Activated CD4-positive, alpha-beta T cell treated with anti-CD3 and anti-CD28 coated beads, Interleukin-2, amount 50 U/mL, for 16 hours (primary cell): ENCODE measurements around the gene OR51S1.
"Not testable (repeated sequence)": the region's sequence is repeated elsewhere in the genome, so short reads cannot be mapped to it uniquely, and the experiment has no call there.

Experiments used
- DNase-seq: peaks from one replicate; pipeline ENCODE4 v3.0.0-alpha.2; 2020

OR51S1 gene, protein sequence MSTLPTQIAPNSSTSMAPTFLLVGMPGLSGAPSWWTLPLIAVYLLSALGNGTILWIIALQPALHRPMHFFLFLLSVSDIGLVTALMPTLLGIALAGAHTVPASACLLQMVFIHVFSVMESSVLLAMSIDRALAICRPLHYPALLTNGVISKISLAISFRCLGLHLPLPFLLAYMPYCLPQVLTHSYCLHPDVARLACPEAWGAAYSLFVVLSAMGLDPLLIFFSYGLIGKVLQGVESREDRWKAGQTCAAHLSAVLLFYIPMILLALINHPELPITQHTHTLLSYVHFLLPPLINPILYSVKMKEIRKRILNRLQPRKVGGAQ

GRCh38 chr11:4848908-4849532 lies at the start of gene OR51S1:
Gene OR51S1, minus strand, starts transcription at chr11:4849208. Its CDS starts 0 bp downstream, at chr11:4849208.
- no peak for DNase-seq

- no peak for DNase-seq
Measured at GRCh38 chr11:4891996-4892640, 43.1 kb upstream of the OR51S1 start.

DNA sequence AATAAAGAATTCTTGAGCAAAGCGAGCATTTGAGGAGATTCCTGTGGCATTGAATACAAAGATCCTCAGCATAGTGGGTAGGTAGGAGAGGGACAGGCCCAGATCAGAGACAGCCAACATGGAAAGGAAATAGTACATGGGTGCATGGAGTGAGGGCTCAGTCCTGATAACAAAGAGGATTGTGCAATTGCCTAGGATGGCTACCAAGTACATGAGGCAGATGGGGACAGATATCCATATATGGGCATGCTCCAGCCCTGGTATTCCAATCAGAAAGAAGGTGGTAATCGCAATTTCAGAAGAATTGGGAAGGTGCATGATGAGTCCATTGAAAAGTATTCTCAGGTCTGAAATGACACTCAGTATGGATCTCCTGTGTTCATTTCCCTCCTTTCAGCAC lies 41.3 kb upstream of the OR51S1 start:
- no peak for DNase-seq

- no peak for DNase-seq
Measured at GRCh38 chr11:4887591-4887990, 38.6 kb upstream of the OR51S1 start.

DNA sequence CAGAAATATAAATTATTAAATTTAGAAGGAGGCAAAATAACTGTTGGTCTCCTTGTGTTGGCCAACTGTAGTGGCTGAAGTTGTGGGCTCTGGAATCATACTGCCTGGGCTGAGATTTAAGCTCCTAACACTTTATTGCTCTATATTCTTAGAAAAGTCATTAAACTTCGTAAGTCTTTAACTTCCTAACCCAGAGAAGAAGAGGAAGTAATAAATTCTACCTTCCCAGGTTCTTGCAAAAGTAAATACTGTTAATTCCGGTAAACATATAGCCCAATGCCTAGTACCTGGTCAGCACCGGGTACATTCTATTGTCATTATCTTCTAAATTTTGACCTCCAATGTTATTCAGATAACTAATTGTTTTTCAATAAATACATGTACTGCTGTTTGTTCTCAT lies 37.2 kb upstream of the OR51S1 start:
- DNase-seq, result no peak

GRCh38 chr11:4884361-4884760 lies 35.4 kb upstream of the OR51S1 start:
- DNase-seq, result no peak

DNA sequence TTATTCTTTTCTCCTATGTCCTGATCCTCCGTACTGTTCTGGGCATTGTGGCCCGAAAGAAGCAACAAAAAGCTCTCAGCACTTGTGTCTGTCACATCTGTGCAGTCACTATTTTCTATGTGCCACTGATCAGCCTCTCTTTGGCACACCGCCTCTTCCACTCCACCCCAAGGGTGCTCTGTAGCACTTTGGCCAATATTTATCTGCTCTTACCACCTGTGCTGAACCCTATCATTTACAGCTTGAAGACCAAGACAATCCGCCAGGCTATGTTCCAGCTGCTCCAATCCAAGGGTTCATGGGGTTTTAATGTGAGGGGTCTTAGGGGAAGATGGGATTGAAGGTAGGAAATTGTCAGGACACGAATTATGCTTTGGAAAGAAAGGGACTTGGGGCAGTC lies 33.5 kb upstream of the OR51S1 start:
- DNase-seq, result no peak

DNA sequence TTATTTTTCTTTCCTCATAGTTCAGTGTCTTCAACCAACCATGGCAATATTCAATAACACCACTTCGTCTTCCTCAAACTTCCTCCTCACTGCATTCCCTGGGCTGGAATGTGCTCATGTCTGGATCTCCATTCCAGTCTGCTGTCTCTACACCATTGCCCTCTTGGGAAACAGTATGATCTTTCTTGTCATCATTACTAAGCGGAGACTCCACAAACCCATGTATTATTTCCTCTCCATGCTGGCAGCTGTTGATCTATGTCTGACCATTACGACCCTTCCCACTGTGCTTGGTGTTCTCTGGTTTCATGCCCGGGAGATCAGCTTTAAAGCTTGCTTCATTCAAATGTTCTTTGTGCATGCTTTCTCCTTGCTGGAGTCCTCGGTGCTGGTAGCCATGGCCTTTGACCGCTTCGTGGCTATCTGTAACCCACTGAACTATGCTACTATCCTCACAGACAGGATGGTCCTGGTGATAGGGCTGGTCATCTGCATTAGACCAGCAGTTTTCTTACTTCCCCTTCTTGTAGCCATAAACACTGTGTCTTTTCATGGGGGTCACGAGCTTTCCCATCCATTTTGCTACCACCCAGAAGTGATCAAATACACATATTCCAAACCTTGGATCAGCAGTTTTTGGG lies 33.0 kb upstream of the OR51S1 start, which contains the start of gene OR51T1:
Gene OR51T1, plus strand, starts transcription at position 41 of the 641 bp plus-strand sequence. Its CDS starts 0 bp downstream, at position 41.
- DNase-seq, result no peak

DNA sequence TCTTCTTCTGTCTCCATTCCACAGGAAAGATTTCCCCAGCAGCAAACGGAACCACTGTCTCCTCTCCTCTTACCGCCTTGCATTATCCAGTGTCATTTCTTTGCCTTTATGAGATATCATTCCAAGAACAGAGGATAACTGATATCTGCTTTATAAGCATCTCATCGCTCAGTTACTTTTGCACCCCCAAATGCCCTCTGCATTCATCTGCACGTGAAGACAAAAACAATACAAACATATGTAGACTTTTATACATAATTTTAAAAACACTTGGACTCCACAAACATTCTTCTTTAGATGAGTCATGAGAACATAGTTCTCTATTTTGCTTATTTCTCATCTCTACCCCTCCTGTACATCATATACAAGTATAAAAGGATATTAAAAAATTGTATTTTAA lies 32.2 kb upstream of the OR51S1 start:
- no peak for DNase-seq

- DNase-seq, result no peak
Measured at GRCh38 chr11:4865855-4866254, 16.8 kb upstream of the OR51S1 start.

- DNase-seq, result no peak
Measured at GRCh38 chr11:4863876-4864275, 14.9 kb upstream of the OR51S1 start.

DNA sequence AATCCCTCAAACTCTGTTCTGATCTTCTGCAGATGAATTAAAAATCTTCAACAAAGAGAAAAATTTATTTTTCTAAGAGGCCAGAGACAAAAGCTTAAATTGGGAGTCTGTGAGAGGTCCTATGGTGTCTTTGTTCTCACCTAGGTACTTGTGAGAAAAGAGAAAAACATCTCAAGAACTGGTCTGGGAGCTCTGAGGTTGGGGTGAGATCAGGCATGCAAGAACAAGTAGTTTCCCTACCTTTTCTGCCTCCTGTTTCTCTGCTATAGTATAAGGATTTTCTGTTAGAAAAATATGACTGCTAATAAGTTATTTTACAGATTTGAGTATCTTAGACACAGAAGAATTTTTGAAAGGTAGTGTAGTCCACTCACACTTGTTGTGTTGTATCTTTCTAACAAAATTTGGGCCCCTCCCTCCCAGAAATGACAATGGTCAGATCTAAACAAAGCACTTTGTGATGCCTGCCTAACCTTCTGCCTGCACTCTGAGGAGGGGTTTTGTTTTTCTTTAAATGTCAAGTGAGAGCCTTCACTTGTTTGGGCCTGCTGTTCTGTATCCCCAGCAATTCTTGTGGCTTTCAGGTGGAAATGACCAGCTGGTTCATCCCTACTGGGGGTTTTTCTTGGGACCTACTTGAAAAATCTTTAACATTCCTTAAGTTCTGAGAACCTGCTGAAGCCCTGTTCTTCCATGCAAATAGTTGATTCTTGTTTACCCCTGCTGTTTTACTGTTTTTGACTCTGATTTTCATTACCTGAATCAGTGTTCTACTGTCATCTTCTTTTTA lies 13.6 kb upstream of the OR51S1 start:
- no peak for DNase-seq

DNA sequence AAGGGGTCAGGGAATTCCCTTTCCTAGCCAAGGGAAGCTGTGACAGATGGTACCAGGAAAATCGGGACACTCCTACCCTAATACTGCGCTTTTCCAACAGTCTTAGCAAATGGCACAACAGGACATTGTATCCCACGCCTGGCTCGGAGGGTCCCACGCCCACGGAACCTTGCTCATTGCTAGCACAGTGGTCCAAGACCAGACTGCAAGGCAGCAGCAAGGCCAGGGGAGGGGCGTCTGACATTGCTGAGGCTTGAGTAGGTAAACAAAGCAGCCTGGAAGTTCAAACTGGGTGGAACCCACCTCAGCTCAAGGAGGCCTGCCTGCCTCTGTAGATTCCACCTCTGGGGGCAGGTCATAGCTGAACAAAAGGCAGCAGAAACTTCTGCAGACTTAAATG lies 5.3 kb upstream of the OR51S1 start:
- not testable (repeated sequence) for DNase-seq

DNA sequence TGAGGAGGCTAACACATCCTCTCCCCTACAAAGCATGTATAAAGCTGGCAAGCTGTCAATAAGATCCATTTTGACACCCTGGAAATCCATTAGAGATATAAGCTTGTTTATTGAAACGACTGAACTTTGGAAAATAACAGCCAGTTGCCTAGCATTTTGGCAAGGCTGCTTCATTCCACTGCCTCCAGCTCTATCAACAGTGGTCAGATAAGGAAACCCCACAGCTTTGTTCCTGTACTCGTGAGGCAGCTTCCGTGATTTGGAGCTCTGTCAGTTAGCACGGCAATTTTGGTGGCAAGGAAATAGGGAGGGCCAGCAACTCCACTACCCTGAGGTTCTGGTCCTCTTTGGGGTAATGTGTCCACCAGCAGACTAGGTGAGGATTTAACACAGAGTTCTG lies 2.0 kb upstream of the OR51S1 start:
- no peak for DNase-seq

DNA sequence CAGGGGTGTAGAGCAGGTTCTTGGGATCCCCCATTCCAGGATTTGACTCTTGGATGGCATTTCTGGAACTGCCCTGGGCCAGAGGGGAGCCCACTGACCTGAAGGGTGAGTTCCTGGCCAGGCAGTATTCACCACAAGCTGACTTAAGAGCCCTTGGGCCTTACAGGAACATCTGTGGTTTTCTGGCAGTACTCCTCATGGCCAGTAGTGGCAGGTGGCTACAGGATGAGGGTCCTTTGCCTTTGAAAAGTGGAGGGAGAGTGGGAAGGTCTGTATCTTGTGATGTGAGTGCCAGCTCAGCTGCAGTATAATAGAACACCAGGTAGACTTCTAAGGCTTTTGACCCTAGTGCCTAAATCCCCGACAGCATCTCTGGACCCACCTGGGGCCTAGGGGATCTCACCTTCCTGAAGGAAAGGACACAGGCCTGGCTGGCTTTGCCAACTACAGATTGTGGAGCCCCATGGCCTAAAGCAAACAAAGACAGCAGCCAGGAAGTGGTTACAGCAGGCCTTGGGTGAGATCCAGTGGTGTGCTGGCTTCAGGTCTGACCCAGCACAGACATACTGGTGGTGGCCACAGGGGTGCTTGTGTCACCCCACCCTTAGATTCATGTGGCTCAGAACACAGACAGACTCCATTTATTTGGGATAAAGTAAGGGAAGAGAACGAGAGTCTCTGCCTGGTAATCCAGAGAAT lies 9.0 kb downstream of the OR51S1 start:
- DNase-seq, result no peak

GRCh38 chr11:4830909-4831308 lies 18.1 kb downstream of the OR51S1 start:
- DNase-seq, result no peak

- no peak for DNase-seq
Measured at GRCh38 chr11:4830346-4830745, 18.7 kb downstream of the OR51S1 start.

- no peak for DNase-seq
Measured at GRCh38 chr11:4826425-4826824, 22.6 kb downstream of the OR51S1 start.

GRCh38 chr11:4825132-4825531 lies 23.9 kb downstream of the OR51S1 start:
- DNase-seq, result no peak

DNA sequence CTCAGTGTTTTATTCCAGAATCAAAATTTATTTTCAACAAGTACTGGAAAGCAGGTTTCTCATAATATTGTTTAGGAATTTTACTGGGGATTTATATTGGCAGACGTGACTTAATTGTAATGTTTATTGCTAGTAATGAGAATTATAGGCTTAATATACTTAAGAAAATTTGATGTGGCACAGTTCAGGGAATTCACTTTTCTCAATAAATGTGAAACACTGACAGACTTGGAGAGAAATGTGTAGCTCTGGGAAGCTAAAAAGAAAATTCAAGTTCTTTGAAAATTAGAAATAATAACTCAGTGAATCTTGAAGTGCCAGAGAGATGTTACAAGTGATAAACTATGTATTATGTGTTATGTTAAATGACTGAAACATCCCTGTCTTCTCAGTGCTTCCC lies 28.0 kb downstream of the OR51S1 start, which contains the start of gene OR51F2:
Gene OR51F2, plus strand, starts transcription at position 301 of the 400 bp plus-strand sequence. CDS start 101 bp downstream, outside the sequence.
- DNase-seq, result no peak

DNA sequence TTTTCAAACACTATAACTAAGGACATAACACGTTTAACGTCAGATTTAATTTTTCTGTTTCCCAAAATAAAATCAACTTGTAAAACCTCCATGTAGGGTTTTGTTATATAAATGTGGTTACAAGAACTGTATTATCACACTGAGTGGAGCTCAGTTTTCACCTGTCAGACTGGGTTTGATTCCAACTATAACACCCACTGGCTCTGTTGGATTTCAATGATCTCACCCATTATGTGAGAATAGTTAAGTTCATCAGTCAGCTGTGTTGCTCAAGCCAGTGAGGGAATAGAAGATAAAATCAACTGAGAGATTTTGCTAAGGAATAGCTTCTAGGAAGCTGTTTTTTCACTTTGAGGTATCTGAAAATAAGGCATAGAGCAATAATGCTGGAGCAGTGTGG lies 39.8 kb downstream of the OR51S1 start:
- no peak for DNase-seq

DNA sequence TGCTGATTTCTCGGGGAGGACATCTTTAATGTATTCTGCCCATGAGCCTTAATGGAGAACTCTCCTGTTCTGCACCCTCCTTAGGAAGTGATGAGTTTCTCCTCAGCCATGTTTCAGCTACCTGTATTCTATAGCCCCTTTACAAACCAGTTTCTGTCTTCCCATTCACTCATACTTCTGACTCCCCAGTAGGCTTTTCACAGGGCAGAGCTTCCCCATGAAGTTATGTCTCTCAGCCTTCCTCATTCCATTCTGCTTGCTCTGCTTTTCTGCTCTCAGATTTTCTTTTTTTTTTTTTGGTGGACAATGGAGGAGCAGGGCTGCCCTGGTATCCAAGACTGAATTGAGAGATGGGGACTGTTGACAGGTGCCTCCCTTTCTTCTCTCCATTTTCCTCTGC lies 40.5 kb downstream of the OR51S1 start:
- no peak for DNase-seq
